Activated CD8-positive, alpha-beta memory T cell treated with anti-CD3 and anti-CD28 coated beads for 24 hours (primary cell): ENCODE measurements around the gene PBX3.

Source experiments
- DNase-seq: peaks from one replicate; pipeline ENCODE4 v3.0.0-alpha.2; 2020

The PBX3 gene

GRCh38 chr9:125911861-125912644 lies 164.9 kb downstream of the PBX3 start:
- no peak for DNase-seq

- no peak for DNase-seq
Measured at GRCh38 chr9:125912667-125913066, 165.5 kb downstream of the PBX3 start.

- DNase-seq, result no peak
Measured at GRCh38 chr9:125913551-125913950, 166.4 kb downstream of the PBX3 start.

DNA sequence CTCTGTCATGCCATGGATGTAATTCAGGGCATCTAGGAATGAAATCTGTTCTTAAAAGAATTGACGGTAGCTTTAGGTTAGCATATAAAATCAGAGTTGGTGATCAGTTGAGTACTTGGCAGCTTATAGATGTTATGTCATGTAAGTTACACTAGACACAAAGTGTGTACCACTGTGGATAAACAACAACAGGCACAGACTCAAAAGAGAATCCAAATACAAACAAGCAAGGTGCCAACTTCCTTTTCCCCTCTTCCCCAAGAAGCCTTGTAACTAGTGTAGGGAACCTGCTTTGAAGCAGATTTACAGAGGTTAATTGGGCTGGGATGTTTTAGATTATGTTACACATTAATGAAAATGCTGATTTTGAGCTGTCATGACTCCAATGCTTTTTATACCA lies 167.2 kb downstream of the PBX3 start:
- DNase-seq, result no peak

DNA sequence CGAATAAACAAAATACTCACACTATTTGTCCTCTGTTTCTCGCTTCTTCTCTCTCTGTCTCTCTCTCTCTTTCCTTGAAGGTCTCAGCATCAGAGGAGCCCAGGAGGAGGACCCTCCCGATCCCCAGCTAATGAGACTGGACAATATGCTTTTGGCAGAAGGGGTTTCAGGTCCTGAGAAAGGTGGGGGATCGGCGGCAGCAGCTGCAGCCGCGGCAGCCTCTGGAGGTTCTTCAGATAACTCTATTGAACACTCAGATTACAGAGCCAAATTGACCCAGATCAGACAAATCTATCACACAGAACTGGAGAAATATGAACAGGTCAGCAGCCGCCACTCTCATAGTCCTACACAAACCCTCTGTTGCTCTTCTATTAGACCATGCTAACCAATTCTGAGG lies 168.4 kb downstream of the PBX3 start:
- no peak for DNase-seq

DNA sequence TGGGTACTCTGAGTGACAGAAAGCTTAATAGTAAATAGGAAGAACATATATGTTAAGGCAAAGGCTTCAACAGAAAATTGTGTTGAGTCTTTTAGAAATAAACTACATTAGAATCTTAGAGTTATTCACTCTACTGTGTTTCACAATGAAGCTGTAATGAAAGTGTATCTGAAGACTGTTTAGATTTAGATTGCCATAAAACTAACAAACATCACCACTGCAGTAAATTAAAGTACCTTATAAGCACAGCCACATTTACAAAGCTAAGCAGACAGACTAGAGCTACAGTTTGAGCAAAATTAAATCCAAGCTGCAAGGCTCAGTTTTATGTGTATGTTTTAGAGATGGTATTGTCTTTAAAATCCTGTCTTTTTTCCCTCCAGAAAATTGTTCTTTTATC lies 172.4 kb downstream of the PBX3 start:
- no peak for DNase-seq

DNA sequence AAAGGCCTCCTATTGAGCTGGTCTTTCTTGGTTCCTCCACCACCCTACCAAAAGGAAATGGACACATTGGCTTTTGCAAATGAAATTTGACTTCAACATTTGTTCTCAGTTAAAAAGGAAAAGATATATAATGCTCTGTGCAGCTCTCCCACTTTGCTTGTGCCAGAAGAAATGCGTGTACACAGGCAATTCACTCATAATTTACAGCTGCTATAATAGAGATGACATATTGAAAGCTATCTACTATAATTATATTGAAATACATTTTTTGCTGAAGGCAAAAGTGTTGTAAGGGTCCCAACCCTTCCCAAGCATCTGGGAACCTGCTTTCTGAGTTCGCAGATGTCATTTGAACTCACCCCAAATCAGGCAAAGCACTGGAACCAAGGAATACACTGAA lies 173.2 kb downstream of the PBX3 start:
- DNase-seq, result no peak

DNA sequence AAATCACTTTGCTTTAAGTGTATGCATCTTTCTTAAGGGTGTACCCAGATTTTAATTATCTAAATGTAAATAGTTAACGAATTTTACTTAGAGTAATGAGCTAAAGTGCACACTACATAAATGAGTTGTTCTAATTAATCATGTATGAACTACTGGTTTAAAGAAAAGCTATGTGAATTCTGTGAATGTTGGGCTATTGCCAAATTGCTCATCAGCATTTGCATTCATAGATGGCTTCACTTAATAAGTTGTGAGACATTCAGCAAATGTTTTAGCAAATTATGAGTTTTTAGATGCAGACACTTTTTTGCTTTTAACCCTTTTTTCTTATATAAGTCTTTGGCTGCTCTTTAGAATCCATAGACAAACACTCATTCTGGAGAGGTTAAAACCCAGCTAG lies 175.7 kb downstream of the PBX3 start:
- no peak for DNase-seq

GRCh38 chr9:125924351-125924750 lies 177.2 kb downstream of the PBX3 start:
- DNase-seq, result no peak

GRCh38 chr9:125926936-125927335 lies 179.8 kb downstream of the PBX3 start:
- DNase-seq, result no peak

DNA sequence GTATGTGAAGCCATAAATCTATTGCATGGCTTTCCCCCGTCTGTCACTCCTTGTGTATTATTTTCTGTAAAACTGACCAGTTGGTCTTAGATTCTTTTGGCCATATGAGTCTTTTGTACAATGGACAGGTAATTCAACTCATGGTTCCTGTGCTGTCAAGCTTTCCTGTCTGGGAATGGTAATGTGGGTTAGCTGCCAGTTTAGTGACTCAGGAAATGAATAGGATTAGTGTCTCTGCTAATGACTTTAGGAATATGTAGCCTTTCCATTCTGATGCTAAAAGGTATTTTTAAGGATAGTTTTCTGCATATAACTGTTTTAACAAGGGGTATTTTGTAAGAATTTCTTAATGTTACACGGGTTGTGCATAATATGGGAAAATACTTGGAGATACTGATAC lies 182.7 kb downstream of the PBX3 start:
- DNase-seq, result no peak

GRCh38 chr9:125931211-125931610 lies 184.0 kb downstream of the PBX3 start:
- no peak for DNase-seq

DNA sequence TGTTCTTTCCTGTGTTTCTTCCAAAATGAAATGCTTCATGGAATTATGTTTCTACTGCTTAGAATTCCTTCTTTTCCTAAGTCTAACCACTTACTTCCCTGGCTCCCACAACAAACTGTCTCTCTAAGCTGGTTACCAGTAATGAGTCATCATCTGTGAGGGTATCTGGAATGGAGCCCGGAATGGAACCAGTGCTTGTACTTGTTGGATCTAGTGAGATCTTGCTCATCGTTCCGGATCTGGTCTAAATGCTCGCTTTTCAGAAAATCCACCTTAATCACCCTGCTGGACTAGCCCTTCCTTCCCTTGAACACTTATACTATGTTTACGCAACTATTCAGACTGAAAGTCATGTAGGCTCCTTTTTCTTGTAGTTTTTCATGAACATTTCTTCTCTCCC lies 184.8 kb downstream of the PBX3 start:
- no peak for DNase-seq

GRCh38 chr9:125932746-125933455 lies 185.7 kb downstream of the PBX3 start:
- no peak for DNase-seq

- DNase-seq, result no peak
Measured at GRCh38 chr9:125942125-125942524, 195.0 kb downstream of the PBX3 start.

DNA sequence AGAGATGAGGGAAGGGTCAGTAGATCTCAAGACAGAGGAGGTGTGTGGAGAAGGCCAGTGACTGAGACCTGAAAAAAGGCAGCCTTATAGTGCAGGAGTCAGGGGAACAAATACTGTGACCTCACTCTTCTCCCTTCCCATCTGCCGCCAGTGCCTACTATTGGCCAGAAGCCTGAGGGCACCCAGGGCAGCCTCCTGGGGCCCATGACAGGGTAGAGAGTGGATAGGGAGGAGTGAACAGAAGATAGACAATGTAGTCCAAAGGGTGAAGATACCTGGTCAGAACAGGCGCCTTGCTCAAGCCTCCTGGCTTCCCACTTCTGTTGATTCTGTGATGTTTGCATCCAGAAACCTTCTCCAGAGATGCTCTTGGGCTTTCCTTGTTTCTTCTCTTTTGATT lies 196.7 kb downstream of the PBX3 start:
- no peak for DNase-seq

DNA sequence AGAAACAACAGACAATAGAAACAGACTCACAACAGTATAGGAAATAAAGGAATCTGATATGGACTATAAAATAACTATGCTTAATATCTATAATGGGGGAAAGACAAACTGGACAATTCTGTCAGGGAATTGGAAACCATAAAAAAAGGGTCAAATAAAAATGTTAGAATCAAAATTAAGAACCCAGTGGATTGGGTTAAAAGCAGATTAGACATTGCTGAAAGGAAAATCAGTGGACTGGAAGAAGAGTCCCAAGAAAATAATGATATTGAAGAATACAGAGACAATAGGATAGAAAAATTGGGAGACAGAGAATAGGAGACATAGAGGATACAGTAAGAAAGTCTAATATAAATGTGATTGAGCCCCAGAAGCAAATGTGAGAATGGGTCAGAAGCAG lies 199.2 kb downstream of the PBX3 start:
- no peak for DNase-seq

- DNase-seq, result no peak
Measured at GRCh38 chr9:125948887-125949596, 201.9 kb downstream of the PBX3 start.

- no peak for DNase-seq
Measured at GRCh38 chr9:125949703-125950460, 202.7 kb downstream of the PBX3 start.

DNA sequence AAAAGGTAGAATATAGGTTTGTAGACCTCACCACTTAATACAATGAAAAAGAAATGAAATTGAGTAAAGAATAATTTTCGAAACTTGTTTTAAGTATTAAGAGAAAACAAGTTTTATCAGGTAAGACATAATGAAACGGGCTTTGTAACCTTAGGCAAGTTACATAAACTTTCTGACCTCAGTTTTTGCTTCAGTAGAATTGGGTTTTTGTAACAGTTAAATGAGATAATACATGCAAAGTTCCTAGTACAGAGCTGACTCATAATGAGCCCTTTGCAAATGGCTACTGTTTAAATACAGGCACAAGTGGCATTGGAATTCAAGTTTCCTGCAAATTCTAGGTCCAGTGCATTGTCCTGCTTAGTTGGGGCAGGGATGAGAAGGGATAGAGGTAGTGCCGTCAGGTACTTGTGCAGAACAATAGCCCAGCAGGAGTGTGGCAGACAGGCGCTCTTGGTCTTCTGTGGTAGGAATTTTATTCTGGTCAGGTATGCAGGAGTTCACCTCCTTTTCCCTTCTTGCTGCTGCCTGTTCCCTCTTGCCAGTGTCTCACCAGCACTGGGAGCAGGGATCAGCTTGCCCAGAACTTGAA lies 203.8 kb downstream of the PBX3 start:
- no peak for DNase-seq

GRCh38 chr9:125953314-125954019 lies 206.3 kb downstream of the PBX3 start:
- no peak for DNase-seq

- no peak for DNase-seq
Measured at GRCh38 chr9:125956102-125956501, 208.9 kb downstream of the PBX3 start.
